Measurements from ENCODE around the gene LRG1.

Gene LRG1

DNA sequence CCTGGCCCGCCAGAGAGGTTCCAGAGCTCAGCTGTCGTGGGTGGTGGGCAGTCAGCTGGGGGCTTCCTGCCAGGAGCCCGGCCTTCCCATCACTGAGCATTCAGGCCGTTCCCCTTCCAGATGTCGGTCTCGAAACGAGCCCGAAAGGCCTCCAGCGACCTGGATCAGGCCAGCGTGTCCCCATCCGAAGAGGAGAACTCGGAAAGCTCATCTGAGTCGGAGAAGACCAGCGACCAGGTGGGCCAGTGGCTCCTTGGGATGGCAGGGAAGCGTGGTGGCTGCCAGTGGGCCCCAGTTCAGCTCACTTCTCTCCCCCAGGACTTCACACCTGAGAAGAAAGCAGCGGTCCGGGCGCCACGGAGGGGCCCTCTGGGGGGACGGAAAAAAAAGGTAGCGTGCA lies 48.4 kb downstream of the LRG1 start:
- DNase-seq, result no peak

DNA sequence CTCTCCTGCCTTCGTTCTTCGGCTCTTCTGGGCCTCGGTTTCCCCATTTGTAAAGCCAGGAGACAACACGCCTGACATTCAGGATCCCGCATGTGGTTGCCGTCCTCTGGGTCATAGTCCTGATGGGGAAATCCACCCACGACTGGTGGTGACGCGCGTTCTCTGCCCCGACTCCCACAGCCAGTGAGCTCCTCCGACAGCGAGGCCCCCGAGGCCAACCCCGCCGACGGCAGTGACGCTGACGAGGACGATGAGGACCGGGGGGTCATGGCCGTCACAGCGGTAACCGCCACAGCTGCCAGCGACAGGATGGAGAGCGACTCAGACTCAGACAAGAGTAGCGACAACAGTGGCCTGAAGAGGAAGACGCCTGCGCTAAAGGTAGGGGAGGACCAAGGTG lies 51.3 kb downstream of the LRG1 start:
- DNase-seq, result no peak

DNA sequence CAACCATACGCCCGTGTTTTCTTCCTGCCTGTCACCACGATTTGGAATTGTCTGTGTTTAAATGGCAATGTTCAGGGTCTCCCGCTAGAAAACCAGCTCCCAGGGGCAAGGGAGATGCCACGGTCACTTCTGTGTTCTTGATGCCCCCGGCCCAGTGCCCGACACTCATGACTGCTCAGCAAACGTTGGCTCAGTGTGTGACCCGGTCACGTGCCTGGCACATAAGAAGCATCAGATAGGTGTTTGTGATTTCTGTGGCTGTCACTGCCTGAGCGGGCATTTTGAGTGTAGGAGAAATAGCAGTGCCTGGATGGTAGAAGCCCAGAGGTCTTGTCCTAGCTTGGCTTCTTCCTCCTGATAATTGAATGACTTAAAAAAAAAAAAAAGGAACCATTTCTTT lies 52.3 kb downstream of the LRG1 start:
- DNase-seq, result no peak

Data from activated CD4-positive, alpha-beta T cell treated with anti-CD3 and anti-CD28 coated beads, Interleukin-2, amount 50 U/mL, for 48 hours (primary cell).